Pons (tissue), 1 donor: ENCODE data around the gene DGCR6.
"Not testable (repeated sequence)": the region's sequence is repeated elsewhere in the genome, so short reads cannot be mapped to it uniquely, and the experiment has no call there.

Source experiments
- DNase-seq: peaks from one replicate; pipeline ENCODE4 v3.0.0-alpha.2; 2016; ENCODE audit warnings: low spot score

Gene DGCR6

DNA sequence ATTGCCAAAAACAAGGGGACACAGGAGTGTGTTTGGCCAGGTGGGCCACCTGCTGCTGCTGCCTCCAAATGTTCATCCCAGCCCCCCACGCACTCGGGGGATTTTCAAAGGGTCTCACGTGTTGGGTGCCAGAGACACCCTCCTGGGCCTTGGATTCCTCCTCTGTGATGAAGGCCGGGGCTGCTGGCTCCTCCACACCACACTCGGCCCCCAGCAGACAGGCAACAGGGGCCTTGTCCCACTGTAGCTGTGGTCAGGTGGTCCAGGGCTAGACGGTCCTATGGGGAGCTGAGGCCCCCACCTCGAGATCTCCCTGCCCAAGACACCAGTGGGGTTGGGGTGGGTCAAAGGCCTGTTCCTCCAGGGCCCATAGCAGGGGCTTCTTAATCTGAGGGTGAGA, 55.1 kb downstream of the DGCR6 start:
- DNase-seq, result not testable (repeated sequence)
